GM21619 (cell line): ENCODE data around the gene SEMA6B.
"Not testable (repeated sequence)": the region's sequence is repeated elsewhere in the genome, so short reads cannot be mapped to it uniquely, and the experiment has no call there.

Experiments used
- ATAC-seq: cut with Tn5 transposase; IDR thresholded peaks from one replicate; pipeline ENCODE4 v1.9.1; 2021; ENCODE audit not compliant: unreplicated experiment

SEMA6B gene

GRCh38 chr19:4575267-4576015, 16.0 kb upstream of the SEMA6B start:
- ATAC-seq, result no peak

GRCh38 chr19:4573682-4574081, 14.2 kb upstream of the SEMA6B start:
- ATAC-seq, result no peak

- ATAC-seq, result no peak
Measured at GRCh38 chr19:4571305-4571917, 11.9 kb upstream of the SEMA6B start.

DNA sequence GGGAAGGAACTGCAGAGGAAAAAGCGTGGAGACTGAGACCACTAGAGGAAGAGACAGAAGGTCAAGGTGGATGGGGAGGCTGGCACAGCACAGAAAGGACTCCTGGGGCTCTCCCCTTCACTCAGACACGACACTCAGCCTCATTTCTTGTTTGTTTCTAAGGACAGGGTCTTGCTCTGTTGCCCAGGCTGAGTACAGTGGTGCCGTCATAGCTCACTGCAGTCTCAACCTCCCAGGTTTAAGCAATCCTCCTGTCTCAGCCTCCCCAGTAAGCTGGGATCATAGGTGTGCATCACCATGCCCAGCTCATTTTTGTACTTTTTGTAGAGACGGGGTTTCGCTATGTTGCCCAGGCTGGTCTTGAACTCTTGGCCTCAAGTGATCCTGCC, 11.4 kb upstream of the SEMA6B start:
- ATAC-seq, result no peak

- no peak for ATAC-seq
Measured at GRCh38 chr19:4570402-4570801, 10.9 kb upstream of the SEMA6B start.

DNA sequence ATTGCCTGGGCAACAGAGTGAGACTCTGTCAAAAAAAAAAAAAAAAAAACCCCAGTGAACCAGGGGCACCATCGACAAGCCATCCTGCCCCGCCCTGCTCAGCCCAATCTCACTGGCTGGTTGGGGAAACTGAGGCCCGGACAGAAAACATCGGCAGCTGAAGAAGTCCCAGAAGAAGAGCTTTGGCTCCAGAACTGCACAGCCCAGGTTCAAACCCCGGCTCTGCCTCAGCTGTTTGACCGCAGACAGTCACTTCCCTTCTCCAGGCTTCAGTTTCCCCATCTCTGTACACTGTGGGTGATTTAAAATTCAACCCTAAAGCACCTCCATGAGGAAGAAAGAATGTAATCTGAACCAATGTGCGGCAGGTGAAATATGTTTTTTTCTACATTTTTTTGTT, 9.4 kb upstream of the SEMA6B start:
- no peak for ATAC-seq

GRCh38 chr19:4567584-4568071, 8.1 kb upstream of the SEMA6B start:
- no peak for ATAC-seq

- no peak for ATAC-seq
Measured at GRCh38 chr19:4566402-4567051, 7.0 kb upstream of the SEMA6B start.

- ATAC-seq, result not testable (repeated sequence)
Measured at GRCh38 chr19:4563562-4563961, 4.1 kb upstream of the SEMA6B start.

GRCh38 chr19:4562085-4562484, 2.6 kb upstream of the SEMA6B start:
- not testable (repeated sequence) for ATAC-seq

- ATAC-seq, result no peak
Measured at GRCh38 chr19:4557971-4558941, 1.2 kb downstream of the SEMA6B start.

- ATAC-seq, result no peak
Measured at GRCh38 chr19:4557144-4557970, 2.1 kb downstream of the SEMA6B start.

- no peak for ATAC-seq
Measured at GRCh38 chr19:4556597-4557127, 2.8 kb downstream of the SEMA6B start.

DNA sequence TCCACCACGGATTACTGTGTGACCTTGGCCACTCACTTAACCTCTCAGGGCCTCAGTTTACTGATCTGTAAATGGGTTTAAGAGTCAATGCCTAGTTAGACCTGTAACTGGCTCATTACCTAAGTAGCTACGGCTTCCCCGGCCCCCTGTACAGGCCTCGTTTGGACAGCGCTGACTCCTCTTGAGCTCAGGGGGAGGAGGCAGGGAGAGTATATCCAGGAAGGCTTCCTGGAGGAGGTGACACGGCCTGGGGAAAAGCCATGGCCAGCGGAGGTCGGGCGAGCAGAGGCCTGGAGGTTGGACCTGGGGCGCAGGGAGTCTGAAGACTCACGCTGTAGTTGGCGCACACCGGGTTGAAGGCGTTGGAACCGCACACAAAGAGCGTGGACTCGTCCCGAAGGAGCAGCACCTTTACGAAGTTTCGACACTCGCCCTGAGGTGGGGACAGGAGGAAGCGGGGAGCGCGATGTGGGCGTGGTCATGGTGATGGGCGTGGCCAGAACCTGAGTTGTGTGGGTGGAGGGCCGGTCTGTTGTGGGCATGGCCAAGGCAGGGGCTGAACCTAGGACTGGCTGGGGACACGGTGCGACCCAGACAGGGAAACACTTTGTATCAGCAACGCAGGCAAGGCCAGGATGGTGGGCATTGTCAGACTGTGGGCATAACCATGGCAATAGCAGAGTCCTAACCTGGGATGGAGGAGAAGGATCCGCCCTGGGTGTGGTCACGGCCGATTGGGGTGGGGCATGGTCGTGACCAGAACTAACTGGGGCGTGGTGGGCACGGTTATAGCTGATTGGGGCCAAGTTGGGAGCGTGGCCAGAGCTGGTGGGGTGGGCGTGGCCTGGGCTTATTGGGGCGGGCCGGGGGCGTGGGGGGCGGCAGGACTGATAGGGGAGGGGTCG, 3.6 kb downstream of the SEMA6B start:
- no peak for ATAC-seq

DNA sequence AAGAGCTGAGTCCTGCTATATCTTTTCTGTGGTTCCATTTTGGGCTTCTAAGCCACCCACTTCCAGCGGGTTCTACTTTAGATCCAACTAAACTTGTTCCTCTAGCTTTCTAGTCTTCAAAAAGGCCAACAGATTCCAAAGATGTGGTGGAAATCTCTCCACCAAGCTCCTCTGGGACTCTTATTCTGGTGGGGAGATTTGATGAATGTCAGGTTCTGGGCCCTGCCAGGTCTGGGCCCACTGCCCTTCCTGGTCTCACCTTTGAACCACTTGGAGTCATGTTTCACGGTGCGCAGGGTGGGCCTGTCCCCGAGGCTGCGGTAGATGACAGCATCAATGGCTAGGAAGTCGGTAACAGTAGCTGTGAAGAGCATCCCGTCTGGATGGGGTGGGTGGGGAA, 4.8 kb downstream of the SEMA6B start:
- ATAC-seq, result no peak

DNA sequence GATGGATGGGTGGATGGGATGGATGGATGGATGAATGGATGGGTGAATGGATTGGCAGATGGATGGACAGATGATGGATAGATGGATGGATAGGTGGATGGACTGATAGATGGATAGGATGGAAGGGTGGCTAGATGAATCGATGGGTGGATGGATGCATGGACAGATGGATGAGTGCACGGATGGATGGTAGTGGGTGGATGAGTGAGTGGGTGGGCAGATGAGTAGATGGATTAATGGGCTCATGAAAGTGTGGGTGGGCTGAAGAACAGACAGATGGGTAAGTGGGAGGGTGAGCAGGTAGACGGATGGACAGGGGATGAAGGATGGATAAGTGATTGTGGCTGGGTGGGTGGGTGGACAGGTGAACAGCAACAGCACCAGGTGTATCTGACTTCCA, 5.7 kb downstream of the SEMA6B start:
- no peak for ATAC-seq

- ATAC-seq, result no peak
Measured at GRCh38 chr19:4553092-4553695, 6.3 kb downstream of the SEMA6B start.

GRCh38 chr19:4552525-4552819, 7.0 kb downstream of the SEMA6B start:
- ATAC-seq, result no peak
